Fibroblast of lung (primary cell): Measurements from ENCODE around the gene STARD8. TPM values are rescaled to one million over a fixed set of nuclear protein-coding genes. Genes with fewer than 3 reads are reported as not detected.

ENCODE experiments used
- DNase-seq, 2 donors: peaks; one replicate each; pipeline versions ENCODE4 v3.0.0 to v3.0.0-alpha.2; 2010; ENCODE audit warnings: low read depth in 2 of 2
- H2AFZ ChIP-seq: 2 replicates; pipeline ENCODE4 v1.5.1; 2012; ENCODE audit warnings: low read length, control low read depth, inconsistent platforms
- H3K27ac ChIP-seq: 2 replicates; pipeline ENCODE4 v1.5.1; 2011; ENCODE audit warnings: low read length, control low read depth; ENCODE audit not compliant: insufficient read depth
- H3K27me3 ChIP-seq: 2 replicates; pipeline ENCODE4 v1.5.1; 2011; ENCODE audit warnings: mild to moderate bottlenecking, low read length; ENCODE audit not compliant: control insufficient read depth, insufficient read depth
- H3K36me3 ChIP-seq: 2 replicates; pipeline ENCODE4 v1.5.1; 2011; ENCODE audit warnings: low read length; ENCODE audit not compliant: control insufficient read depth, insufficient read depth
- H3K4me1 ChIP-seq: 2 replicates; pipeline ENCODE4 v1.5.1; 2011; ENCODE audit warnings: low read length; ENCODE audit not compliant: control insufficient read depth, insufficient read depth; ENCODE audit errors: extremely low read depth
- H3K4me2 ChIP-seq: 2 replicates; pipeline ENCODE4 v1.5.1; 2011; ENCODE audit warnings: low read length, control low read depth; ENCODE audit not compliant: insufficient read depth; ENCODE audit errors: extremely low read depth
- H3K4me3 ChIP-seq, 4 experiments: fragments of 200-600 bp in 1 of 4; sonication (generic) in 1 of 4; replicated peaks in 1 of 4; 2 replicates each; pipeline ENCODE4 v1.5.1; 2011 to 2016; ENCODE audit warnings: low read length in 4 of 4, low read depth in 3 of 4, mild to moderate bottlenecking in 3 of 4, control low read depth in 2 of 4, inconsistent platforms in 1 of 4, mixed read lengths in 1 of 4; ENCODE audit not compliant: insufficient read depth in 1 of 4; ENCODE audit errors: control extremely low read depth in 1 of 4
- H3K79me2 ChIP-seq: 2 replicates; pipeline ENCODE4 v1.5.1; 2012; ENCODE audit warnings: mild to moderate bottlenecking, low read length, inconsistent platforms; ENCODE audit not compliant: control insufficient read depth, insufficient read depth
- H3K9ac ChIP-seq: 2 replicates; pipeline ENCODE4 v1.5.1; 2011; ENCODE audit warnings: mild to moderate bottlenecking, low read length, control low read depth; ENCODE audit not compliant: insufficient read depth
- H3K9me3 ChIP-seq: 2 replicates; pipeline ENCODE4 v1.5.1; 2012; ENCODE audit warnings: low read depth, low read length; ENCODE audit not compliant: control insufficient read depth, insufficient read depth
- H4K20me1 ChIP-seq: 2 replicates; pipeline ENCODE4 v1.5.1; 2011; ENCODE audit warnings: low read length; ENCODE audit not compliant: control insufficient read depth, insufficient read depth; ENCODE audit errors: extremely low read depth
- EZH2 ChIP-seq: IDR thresholded peaks from 2 replicates; pipeline ENCODE4 v1.5.1; 2012; ENCODE audit warnings: low read length, control low read depth, mild to moderate bottlenecking; ENCODE audit errors: missing control alignments
- polyA plus RNA-seq, 2 donors: library from polyadenylated mRNA; depleted of rRNA in 1 of 2; stranded (reverse) in 1 of 2; unstranded in 1 of 2; fragments of >200 nt; gene quantifications; 2 replicates each; pipeline ENCODE4 v1.2.1, GENCODE V29; 2011 to 2012; ENCODE audit warnings: missing spikeins in 1 of 2
- total RNA-seq: library from RNA; depleted of rRNA; stranded (reverse); fragments of >200 nt; gene quantifications from 2 replicates; pipeline ENCODE4 v1.2.1, GENCODE V29; 2014
- TF ChIP-seq, protein P1 (sequence below), 2 donors: IDR thresholded peaks in 1 of 2; conservative IDR thresholded peaks in 1 of 2; 1 replicate in 1 of 2; 2 replicates in 1 of 2; pipeline ENCODE4 v1.5.1; 2011 to 2012; ENCODE audit warnings: low read length in 2 of 2, control low read depth in 1 of 2, inconsistent platforms in 1 of 2, low read depth in 1 of 2, mild to moderate bottlenecking in 1 of 2

The STARD8 gene
- total and polyA plus RNA-seq, 2 donors (not counting 1 experiment from before 2014, with no cell fraction given) = 0.76 to 1.5 TPM

DNA sequence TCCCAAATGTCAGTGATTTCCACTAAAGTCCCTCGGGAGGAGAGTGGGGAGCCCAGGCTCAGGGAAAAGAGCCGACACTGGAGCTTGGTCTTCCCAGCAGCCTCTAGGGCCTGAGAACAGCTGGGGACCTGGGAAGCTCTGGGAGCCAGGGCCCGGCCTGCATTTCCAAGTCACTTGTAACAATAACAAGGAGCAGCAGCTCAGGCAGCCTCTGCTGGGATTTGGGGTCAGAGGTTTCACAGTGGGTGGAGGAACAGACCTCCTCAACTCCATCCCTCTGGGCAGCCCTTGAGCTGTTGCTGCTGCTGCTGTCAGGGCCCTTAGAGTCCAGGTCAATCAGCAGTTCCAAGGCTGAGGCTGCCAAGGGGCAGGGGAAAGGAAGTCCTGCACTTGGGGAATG lies 11.1 kb downstream of the STARD8 start:
- TF ChIP-seq, protein P1, sequence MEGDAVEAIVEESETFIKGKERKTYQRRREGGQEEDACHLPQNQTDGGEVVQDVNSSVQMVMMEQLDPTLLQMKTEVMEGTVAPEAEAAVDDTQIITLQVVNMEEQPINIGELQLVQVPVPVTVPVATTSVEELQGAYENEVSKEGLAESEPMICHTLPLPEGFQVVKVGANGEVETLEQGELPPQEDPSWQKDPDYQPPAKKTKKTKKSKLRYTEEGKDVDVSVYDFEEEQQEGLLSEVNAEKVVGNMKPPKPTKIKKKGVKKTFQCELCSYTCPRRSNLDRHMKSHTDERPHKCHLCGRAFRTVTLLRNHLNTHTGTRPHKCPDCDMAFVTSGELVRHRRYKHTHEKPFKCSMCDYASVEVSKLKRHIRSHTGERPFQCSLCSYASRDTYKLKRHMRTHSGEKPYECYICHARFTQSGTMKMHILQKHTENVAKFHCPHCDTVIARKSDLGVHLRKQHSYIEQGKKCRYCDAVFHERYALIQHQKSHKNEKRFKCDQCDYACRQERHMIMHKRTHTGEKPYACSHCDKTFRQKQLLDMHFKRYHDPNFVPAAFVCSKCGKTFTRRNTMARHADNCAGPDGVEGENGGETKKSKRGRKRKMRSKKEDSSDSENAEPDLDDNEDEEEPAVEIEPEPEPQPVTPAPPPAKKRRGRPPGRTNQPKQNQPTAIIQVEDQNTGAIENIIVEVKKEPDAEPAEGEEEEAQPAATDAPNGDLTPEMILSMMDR (conservative IDR thresholded peaks at IDR 0.05 in 1 of 2, IDR thresholded peaks at IDR 0.05 in 1 of 2; ENCODE audit: low read depth in 1 of 2, low read length in 2 of 2) = no peak
- no peak for TF ChIP-seq EZH2
- Histone ChIP-seq H3K27me3 (no peaks in the 10 kb centered on the region), H3K79me2 (no peaks in the 10 kb centered on the region), H4K20me1 (no peaks in the 10 kb centered on the region), H3K9me3 (no peaks in the 10 kb centered on the region), H2AFZ (no peak overlapping the region), H3K4me3 (no peak overlapping the region), H3K9ac (no peak overlapping the region), H3K27ac (no peak overlapping the region), H3K4me1 (peaks cover 2% of the 10 kb centered on the region), H3K36me3 (no peaks in the 10 kb centered on the region), H3K4me2 (no peak overlapping the region)
- DNase-seq = peak in 1 of 2 donors; percentile 70

GRCh38 chrX:68659385-68659784 lies 11.9 kb downstream of the STARD8 start:
- Histone ChIP-seq H2AFZ (no peak overlapping the region), H3K27ac (no peak overlapping the region), H3K4me2 (no peak overlapping the region), H3K27me3 (no peaks in the 10 kb centered on the region), H4K20me1 (no peaks in the 10 kb centered on the region), H3K4me1 (peaks cover 2% of the 10 kb centered on the region), H3K9ac (no peak overlapping the region), H3K79me2 (no peaks in the 10 kb centered on the region), H3K36me3 (no peaks in the 10 kb centered on the region), H3K4me3 (no peak overlapping the region), H3K9me3 (no peaks in the 10 kb centered on the region)
- TF ChIP-seq EZH2 = no peak
- TF ChIP-seq, protein P1 (conservative IDR thresholded peaks at IDR 0.05 in 1 of 2, IDR thresholded peaks at IDR 0.05 in 1 of 2; ENCODE audit: low read depth in 1 of 2, low read length in 2 of 2) = no peak
- DNase-seq = no peak

GRCh38 chrX:68659786-68660185 lies 12.3 kb downstream of the STARD8 start:
- no peak overlapping the region for H3K27ac ChIP-seq
- H3K4me3 ChIP-seq = no peak overlapping the region
- no peaks in the 10 kb centered on the region for H3K36me3 ChIP-seq
- peaks cover 2% of the 10 kb centered on the region for H3K4me1 ChIP-seq
- H3K27me3 ChIP-seq = no peaks in the 10 kb centered on the region
- no peaks in the 10 kb centered on the region for H3K79me2 ChIP-seq
- H4K20me1 ChIP-seq = no peaks in the 10 kb centered on the region
- no peak overlapping the region for H3K9ac ChIP-seq
- no peak for TF ChIP-seq EZH2
- TF ChIP-seq, protein P1 (conservative IDR thresholded peaks at IDR 0.05 in 1 of 2, IDR thresholded peaks at IDR 0.05 in 1 of 2; ENCODE audit: low read depth in 1 of 2, low read length in 2 of 2) = no peak
- H3K9me3 ChIP-seq = no peaks in the 10 kb centered on the region
- DNase-seq = no peak
- H3K4me2 ChIP-seq = no peak overlapping the region
- H2AFZ ChIP-seq = no peak overlapping the region
